Panc1 (cell line): ENCODE measurements around the gene EEF1AKMT3. TPM values are rescaled to one million over a fixed set of nuclear protein-coding genes. Genes with fewer than 3 reads are reported as not detected.

Experiments used
- ATAC-seq: fragments of 200-7000 bp; cut with Tn5 transposase; 2 replicates; pipeline ENCODE4 v1.9.1; 2020; ENCODE audit warnings: mild to moderate bottlenecking, moderate library complexity
- BruUV-seq: library from RNA; stranded (reverse); fragments of 400-500 nt; replicated peaks from 2 replicates; lab custom pipeline; 2021; lab: Mats Ljungman, UMichigan
- CTCF ChIA-PET: fragments of 300-600 bp; sonication (Branson Sonifier 250); formaldehyde crosslinking; loops from one replicate; lab custom pipeline; 2022; ENCODE audit warnings: antibody characterized with exemption; lab: Charles Lee
- POLR2A ChIA-PET: fragments of 300-600 bp; sonication (Branson Sonifier 250); formaldehyde crosslinking; loops from one replicate; lab custom pipeline; 2022; ENCODE audit warnings: antibody characterized with exemption; lab: Charles Lee
- DNase-seq: peaks from one replicate; pipeline ENCODE4 v3.0.0-alpha.2; 2010; ENCODE audit warnings: low read depth, low spot score
- H3K27ac ChIP-seq: 2 replicates; pipeline ENCODE4 v1.5.1; 2011; ENCODE audit warnings: mild to moderate bottlenecking, low read length, inconsistent platforms
- H3K27me3 ChIP-seq: fragments of 200-500 bp; sonication (Bioruptor generic); 2 replicates; pipeline ENCODE4 v1.6.0; 2014; ENCODE audit warnings: low read length, inconsistent platforms; ENCODE audit not compliant: control insufficient read depth, insufficient read depth
- H3K36me3 ChIP-seq: fragments of 200-500 bp; sonication (Bioruptor generic); 2 replicates; pipeline ENCODE4 v1.5.1; 2014; ENCODE audit warnings: inconsistent platforms, mild to moderate bottlenecking, low read length, moderate library complexity; ENCODE audit not compliant: control insufficient read depth, insufficient read depth
- H3K4me1 ChIP-seq: 2 replicates; pipeline ENCODE4 v1.5.1; 2011; ENCODE audit warnings: inconsistent platforms, mild to moderate bottlenecking, low read length, moderate library complexity; ENCODE audit not compliant: control insufficient read depth, insufficient read depth
- H3K4me3 ChIP-seq, 2 experiments: 2 replicates each; pipeline ENCODE4 v1.5.1; 2011 to 2012; ENCODE audit warnings: low read depth in 2 of 2, low read length in 2 of 2, mild to moderate bottlenecking in 2 of 2, inconsistent platforms in 1 of 2, moderate library complexity in 1 of 2
- H3K9me3 ChIP-seq: fragments of 200-500 bp; sonication (Bioruptor generic); 2 replicates; pipeline ENCODE4 v1.5.1; 2014; ENCODE audit warnings: low read depth, mild to moderate bottlenecking, inconsistent platforms, low read length, moderate library complexity; ENCODE audit not compliant: control insufficient read depth, insufficient read depth
- POLR2AphosphoS5 ChIP-seq: IDR thresholded peaks from 2 replicates; pipeline ENCODE4 v1.6.1; 2012; ENCODE audit warnings: mild to moderate bottlenecking, low read depth, low read length, moderate library complexity
- REST ChIP-seq, 2 experiments: IDR thresholded peaks; 2 replicates each; pipeline ENCODE4 v1.6.1; 2011 to 2012; ENCODE audit warnings: low read depth in 2 of 2, control low read depth in 1 of 2, low read length in 1 of 2, mild to moderate bottlenecking in 1 of 2, moderate library complexity in 1 of 2; ENCODE audit not compliant: insufficient read depth in 1 of 2
- SIN3A ChIP-seq: IDR thresholded peaks from 2 replicates; pipeline ENCODE4 v1.6.1; 2012; ENCODE audit warnings: low read depth, mild to moderate bottlenecking, low read length, moderate library complexity, borderline replicate concordance; ENCODE audit not compliant: insufficient read depth
- TCF7L2 ChIP-seq: IDR thresholded peaks from 2 replicates; pipeline ENCODE4 v1.6.1; 2011; ENCODE audit warnings: mild to moderate bottlenecking, low read depth, low read length, inconsistent platforms
- in situ Hi-C: cut with HindIII; loops from 2 replicates; pipeline ENCODE4 v1.10.0; 2016; ENCODE audit warnings: low sequenced_read_pairs, low pct_unique_long_range_greater_than_20kb
- intact Hi-C: fragments of 100-400 bp; cut with micrococcal nuclease; formaldehyde crosslinking; loops from one replicate; pipeline ENCODE4 v1.10.0; 2022; ENCODE audit not compliant: unreplicated experiment
- total RNA-seq: library from RNA; stranded (reverse); gene quantifications from one replicate; pipeline ENCODE4 v1.2.1, GENCODE V29; 2021; ENCODE audit not compliant: unreplicated experiment
- TF ChIP-seq, protein P1 (sequence below): fragments of 450-650 bp; IDR thresholded peaks from 2 replicates; pipeline ENCODE4 v1.5.1; 2017; ENCODE audit warnings: mild to moderate bottlenecking

The EEF1AKMT3 gene
- total RNA-seq, 1 experiment from 2014 or later, result 7.4 TPM

- intact Hi-C loops, result no loop called here
Measured at GRCh38 chr12:57767876-57768275, 4.5 kb upstream of the EEF1AKMT3 start.

DNA sequence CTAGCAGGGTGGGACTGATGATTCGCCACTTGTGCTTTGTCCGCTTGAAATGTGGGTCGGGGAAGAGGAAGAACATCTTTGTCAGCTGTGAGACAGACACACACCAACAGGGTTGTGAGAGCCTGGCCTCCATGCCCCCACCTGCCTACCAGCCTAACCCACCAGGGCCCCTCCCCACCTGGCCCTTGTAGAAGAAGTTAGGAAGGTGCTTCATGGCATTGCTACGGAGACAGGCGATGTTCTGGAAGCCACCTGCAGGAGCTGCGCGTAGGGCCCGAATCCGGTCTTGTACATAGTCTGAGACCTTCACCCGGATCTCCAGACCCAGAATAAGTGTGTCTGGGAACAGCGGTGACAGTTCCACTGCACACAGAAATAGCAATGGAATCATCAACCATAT, 2.8 kb upstream of the EEF1AKMT3 start:
- ATAC-seq (no peak), DNase-seq (no peak)
- Histone ChIP-seq H3K36me3 (peaks cover 2% of the 10 kb centered on the region; the same call in 1 of the 2 replicates), H3K27me3 (0 out of 2 replicates have a peak, but pooled peaks cover 1% of the 10 kb centered on the region), H3K9me3 (no peaks in the 10 kb centered on the region), H3K27ac (no peak overlapping the region), H3K4me3 (no peak overlapping the region), H3K4me1 (peaks cover 19% of the 10 kb centered on the region)
- CTCF ChIA-PET, result no interaction called here
- POLR2A ChIA-PET, result no interaction called here
- TF ChIP-seq REST (IDR thresholded peaks at IDR 0.05; ENCODE audit: insufficient read depth in 1 of 2, low read depth in 2 of 2, low read length in 1 of 2) (no peak), POLR2AphosphoS5 (no peak), SIN3A (no peak), TCF7L2 (no peak)
- TF ChIP-seq, protein P1, sequence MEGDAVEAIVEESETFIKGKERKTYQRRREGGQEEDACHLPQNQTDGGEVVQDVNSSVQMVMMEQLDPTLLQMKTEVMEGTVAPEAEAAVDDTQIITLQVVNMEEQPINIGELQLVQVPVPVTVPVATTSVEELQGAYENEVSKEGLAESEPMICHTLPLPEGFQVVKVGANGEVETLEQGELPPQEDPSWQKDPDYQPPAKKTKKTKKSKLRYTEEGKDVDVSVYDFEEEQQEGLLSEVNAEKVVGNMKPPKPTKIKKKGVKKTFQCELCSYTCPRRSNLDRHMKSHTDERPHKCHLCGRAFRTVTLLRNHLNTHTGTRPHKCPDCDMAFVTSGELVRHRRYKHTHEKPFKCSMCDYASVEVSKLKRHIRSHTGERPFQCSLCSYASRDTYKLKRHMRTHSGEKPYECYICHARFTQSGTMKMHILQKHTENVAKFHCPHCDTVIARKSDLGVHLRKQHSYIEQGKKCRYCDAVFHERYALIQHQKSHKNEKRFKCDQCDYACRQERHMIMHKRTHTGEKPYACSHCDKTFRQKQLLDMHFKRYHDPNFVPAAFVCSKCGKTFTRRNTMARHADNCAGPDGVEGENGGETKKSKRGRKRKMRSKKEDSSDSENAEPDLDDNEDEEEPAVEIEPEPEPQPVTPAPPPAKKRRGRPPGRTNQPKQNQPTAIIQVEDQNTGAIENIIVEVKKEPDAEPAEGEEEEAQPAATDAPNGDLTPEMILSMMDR, result no peak
- in situ Hi-C loops (no loop called here), intact Hi-C loops (no loop called here)
- no TSS peak for BruUV-seq

More at GRCh38 chr12:57767876-57768275, 4.5 kb upstream of the EEF1AKMT3 start:
- no peak overlapping the region for H3K4me3 ChIP-seq
- H3K4me1 ChIP-seq, result peaks cover 15% of the 10 kb centered on the region
- DNase-seq (no peak), ATAC-seq (no peak)
- H3K27me3 ChIP-seq, result peaks cover 4% of the 10 kb centered on the region; the same call in 1 of the 2 replicates
- POLR2A ChIA-PET, result no interaction called here
- H3K36me3 ChIP-seq, result peaks cover under 1% of the 10 kb centered on the region; the same call in 1 of the 2 replicates
- H3K27ac ChIP-seq, result no peak overlapping the region
- H3K9me3 ChIP-seq, result no peaks in the 10 kb centered on the region
- CTCF ChIA-PET, result interaction anchor here (1.1 kb wide), 1 partner anchor 11 kb away, joined by 5 read pairs; no protein-coding TSS in a partner anchor
- in situ Hi-C loops, result no loop called here
- BruUV-seq, result no TSS peak
- no peak for TF ChIP-seq POLR2AphosphoS5
- TF ChIP-seq, protein P1, result no peak
- TF ChIP-seq SIN3A, result no peak
- TF ChIP-seq TCF7L2, result no peak
- TF ChIP-seq REST (IDR thresholded peaks at IDR 0.05; ENCODE audit: insufficient read depth in 1 of 2, low read depth in 2 of 2, low read length in 1 of 2), result no peak
